Measurements from ENCODE around the gene B4GALT1. TPM values are rescaled to one million over a fixed set of nuclear protein-coding genes. Genes with fewer than 3 reads are reported as not detected.
A peak's percentile ranks its signal among the peaks of the same experiment; 100 is the strongest.
"Not testable (repeated sequence)": the region's sequence is repeated elsewhere in the genome, so short reads cannot be mapped to it uniquely, and the experiment has no call there.

The B4GALT1 gene
- polyA plus RNA-seq, 10 donors: 35.9 to 53.2 (median 45.7) TPM

DNA sequence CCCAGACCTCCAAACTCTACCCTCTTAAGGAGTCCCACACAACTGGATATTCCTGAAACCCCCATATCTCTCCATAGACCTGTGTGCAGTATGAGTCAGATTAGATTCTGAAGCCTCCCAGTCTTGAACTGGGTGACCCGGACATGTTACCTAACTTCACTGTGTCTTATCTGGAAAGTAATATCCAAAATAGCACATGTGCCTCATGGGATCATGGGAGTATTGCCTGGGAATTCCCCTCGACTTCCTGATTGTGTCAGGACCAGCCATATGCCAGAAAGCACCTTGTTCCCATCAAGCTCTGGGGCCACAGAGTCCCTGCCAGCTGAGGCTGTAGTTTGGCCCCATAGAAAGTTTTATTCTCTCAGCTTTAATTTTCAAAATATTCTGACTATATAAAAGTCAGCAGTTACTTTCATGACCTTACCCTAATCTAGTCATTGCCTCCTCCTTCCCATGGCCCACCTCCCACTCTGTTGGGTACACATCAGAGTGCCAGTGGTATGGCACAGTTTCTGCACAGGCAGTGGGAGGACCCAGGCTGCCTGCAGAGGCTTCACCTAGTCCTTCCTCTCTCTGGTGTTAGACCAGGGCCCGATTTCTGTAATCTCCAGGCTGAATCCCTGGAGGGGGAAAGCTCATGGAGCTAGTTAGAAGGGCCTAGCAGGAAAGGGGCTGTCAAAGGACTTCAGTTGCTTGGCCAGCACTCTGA lies 19.5 kb upstream of the B4GALT1 start:
- no peak for DNase-seq

DNA sequence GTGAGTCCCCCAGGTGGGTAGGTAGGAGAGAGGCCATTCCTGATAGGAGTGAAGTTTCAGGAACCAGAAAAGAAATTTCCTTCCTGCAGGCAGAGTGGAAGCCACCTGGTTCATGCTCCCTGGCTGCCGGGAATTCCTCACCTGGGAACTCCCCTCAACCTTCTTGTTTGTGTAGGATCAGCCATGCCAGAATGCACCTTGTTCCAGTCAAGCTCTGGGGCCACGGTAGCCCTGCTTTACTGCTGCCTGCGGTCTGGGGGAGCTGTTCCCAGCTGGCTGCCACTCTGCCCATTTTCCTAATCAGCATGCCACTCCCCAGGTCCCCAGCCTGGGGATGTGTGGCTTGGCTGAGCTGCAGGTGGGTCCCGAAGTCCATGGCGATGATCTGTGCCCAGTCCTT lies 18.7 kb upstream of the B4GALT1 start:
- DNase-seq: no peak

DNA sequence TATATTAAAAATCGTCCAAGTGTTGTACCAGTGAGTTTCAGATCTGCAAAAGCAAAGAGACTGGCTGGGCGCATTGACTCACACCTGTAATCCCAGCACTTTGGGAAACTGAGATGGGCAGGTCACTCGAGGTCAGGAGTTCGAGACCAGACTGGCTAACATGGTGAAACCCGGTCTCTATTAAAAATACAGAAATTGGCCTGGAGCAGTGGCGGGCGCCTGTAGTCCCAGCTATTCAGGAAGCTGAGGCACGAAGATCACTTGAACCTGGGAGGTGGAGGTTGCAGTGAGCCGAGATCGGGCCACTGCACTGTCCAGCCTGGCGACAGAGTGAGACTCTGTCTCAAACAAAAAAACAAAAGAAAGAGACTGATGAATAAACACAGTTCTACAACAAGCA lies 18.3 kb upstream of the B4GALT1 start:
- DNase-seq: no peak

DNA sequence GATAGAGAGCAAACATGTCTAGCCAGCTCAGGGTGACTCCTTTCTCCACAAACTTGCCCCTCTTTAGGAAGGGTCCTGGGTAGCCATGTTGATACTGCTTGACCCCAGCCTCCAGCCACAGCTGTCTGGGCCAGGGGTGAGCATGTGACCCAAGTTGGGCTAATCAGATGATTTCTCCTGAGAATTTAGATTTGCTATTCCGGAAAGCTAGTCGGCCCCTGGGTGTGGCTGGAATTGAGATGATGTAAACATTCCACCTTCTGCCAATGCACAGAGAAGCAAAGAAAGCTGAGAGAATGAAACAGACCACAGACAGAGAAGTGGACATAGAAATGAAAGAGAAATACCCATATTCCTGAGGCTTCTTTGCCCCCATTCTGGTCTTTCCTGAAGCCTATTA lies 17.8 kb upstream of the B4GALT1 start:
- DNase-seq: peak in 2 of 3 donors; percentile 61 to 74

DNA sequence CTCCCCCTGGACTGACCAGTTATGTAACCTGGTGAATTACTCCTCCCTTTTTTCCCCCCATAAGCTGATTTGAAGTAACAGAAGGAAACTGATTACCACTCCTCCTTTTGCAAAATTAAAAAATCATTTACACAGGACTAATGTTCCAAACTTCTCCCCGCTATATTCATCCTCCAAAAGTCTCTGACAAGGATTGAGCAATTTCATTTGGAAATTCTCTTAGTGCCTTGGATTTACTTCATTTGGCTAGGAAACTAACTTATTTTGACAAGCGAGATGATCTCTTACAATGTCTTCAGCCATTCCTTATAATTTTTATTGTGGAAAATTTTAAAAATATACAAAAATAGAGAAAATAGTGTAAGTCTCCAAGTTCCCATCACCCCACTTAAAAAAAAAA lies 15.4 kb upstream of the B4GALT1 start:
- DNase-seq: no peak

DNA sequence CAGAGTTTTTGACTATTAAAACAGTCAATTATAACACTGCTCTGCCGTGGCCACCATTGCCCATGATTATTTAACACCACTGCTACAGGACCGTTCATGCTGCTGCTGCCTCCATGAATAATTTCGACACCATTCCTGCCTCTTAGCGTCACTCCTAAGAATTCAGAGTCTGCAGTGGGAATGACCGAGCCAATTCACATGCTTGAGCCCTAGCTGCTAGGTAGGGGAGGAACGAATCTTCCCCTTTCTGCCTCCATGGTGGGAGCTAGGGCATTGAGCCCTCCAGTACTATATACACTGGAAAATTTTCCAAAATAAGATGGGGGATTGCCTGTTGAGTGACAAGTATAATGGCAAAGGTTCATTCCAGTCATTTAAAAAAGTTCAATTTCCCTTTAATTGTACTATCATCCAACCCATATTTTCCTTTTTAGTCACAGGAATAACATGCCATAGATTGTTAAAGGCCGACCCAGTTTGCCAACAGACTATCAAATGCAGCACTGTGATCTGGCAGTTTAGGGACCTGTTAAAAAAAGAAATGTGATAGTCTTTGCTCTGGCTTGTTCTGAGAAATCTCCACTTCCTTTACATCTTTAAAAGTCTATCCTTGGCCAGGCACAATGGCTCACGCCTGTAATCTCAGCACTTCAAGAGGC lies 13.5 kb upstream of the B4GALT1 start:
- no peak for DNase-seq

DNA sequence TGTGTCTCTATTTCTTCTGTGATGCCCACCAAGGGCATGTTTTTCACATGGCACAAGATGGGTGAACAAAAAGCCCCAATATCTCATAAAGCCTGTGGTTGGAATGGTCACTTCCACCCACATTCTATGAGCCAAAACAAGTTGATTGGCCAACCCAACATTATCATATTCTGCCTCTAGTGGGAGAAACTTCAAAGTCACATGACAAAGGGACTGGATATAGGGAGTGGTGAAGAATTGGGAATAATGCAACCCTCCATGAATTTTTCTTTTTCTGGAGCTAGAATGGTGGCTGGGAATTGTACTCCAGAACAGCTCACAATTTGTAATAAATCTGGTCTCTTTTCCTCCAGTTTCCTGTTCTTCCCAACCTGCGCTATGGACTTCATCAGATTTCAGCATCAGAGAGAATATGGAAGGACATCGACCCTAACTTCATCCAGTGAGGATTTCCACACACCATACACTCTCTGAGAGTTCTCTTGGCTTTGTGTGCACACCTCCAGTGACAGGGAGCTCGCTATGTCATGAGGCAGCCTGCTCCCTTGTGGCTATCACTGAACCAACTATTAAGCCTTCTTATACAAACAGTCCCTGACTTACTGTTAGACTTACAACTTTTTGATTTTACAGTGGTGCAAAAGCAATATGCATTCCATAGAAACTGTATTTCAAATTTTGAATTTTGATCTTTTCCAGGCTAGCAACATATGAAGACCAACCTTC lies 12.0 kb upstream of the B4GALT1 start:
- DNase-seq: no peak

DNA sequence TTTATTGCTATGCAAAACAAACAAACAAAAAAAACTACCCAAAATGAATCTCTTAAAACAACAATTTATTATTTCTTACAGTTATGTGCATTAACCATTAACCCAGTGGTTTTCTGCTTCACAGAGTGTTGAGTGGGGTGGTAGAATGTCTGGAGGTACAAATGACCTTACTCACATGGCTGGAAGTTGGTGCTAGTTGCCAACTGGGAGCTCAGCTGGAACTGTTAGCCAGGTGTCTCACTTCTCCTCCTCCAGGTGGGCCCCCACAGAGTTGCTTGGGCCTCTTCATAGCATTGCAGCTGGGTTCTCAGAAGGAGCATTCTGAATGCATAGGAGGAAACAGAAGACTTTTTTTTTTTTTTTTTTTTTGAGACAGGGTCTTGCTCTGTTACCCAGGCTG lies 10.5 kb upstream of the B4GALT1 start:
- DNase-seq: no peak

DNA sequence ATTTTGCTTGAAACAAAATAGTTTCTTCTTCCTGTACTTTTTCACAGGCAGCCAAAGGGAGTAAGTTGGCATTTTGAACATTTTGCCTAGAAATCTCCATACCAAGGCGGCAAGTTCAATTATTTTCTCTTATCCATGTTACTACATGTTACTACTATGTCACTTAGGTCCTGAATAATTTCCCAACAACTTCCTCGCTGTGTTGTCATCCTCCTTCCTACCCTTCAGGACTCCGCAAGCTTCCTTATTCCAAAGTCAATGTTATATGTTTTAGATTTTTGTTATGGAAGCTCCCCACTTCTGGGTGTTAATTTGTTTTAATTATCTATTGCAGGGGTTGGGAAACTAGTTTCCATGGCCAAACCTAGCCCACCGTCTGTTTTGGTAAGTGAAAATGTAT lies 9.9 kb upstream of the B4GALT1 start:
- DNase-seq: no peak

DNA sequence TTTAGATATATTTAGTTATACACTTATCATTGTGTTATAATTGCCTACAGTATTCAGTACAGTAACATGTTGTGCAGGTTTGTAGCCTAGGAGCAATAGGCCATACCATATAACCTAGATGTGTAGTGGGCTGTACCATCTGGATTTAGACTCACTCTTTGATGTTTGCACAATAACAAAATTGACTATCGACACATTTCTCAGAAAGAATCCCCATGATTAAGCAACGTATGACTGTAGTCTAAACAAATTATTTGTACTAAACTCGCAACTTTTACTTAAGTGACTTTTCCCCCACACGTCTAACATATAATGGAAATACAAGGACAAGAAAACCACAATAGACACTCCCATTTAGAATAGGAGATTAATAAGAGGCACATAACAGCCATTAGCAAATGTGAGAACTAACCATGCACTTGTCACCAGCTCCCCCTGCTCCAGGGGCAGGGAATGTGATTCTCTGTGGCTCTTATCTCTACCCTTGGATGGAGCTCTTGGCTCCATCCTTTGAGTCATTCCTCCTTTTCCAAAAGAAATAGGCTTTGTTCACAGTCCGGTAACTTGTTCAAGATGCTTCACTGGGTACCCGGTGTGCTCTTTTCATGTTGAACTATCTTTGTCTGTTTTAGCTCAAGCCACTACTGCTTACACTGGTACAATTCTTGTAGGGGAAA lies 8.7 kb upstream of the B4GALT1 start:
- no peak for DNase-seq

DNA sequence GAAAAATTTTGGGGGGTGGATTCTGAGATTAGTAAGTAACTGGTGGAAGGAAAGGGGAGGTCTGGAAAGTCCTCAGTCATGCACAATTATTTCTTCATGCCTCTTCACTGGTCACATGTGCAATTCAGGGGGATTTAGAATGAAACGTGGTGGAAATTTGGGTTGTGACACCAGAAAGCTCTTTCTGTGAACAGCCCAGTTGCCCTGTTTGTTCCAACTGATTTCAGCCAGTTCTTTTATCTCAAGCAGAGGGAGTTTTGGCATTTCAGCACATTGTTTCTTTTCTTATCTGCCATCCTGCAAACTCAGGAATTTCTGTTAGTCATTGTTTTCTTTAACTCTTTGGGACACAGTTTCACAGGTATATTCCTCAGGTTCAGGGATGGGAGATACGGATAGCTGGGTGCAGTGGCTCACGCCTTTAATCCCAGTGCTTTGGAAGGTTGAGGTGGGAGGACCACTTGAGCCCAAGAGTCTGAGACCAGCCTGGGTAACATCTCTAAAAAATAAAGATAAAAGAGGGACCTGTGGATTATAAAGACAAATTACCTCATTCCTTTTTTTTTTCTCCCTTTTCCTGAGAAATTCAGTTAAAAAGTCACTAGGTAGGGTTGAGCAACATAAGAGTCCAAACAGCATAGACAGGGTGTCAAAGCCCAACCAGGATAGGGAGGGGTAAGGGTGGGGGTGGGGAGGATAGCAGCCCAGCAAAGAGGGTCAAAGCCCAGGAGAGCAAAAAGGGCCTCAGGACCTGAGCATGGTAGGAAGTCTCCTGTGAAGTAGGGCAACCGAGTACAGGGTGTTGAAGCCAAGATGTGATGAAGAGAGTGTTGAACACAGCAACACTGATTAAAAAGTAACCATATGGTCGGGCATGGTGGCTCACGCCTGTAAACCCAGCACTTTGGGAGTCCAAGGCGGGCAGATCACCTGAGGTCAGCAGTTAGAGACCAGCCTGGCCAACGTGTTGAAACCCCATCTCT lies 5.4 kb upstream of the B4GALT1 start:
- no peak for DNase-seq

DNA sequence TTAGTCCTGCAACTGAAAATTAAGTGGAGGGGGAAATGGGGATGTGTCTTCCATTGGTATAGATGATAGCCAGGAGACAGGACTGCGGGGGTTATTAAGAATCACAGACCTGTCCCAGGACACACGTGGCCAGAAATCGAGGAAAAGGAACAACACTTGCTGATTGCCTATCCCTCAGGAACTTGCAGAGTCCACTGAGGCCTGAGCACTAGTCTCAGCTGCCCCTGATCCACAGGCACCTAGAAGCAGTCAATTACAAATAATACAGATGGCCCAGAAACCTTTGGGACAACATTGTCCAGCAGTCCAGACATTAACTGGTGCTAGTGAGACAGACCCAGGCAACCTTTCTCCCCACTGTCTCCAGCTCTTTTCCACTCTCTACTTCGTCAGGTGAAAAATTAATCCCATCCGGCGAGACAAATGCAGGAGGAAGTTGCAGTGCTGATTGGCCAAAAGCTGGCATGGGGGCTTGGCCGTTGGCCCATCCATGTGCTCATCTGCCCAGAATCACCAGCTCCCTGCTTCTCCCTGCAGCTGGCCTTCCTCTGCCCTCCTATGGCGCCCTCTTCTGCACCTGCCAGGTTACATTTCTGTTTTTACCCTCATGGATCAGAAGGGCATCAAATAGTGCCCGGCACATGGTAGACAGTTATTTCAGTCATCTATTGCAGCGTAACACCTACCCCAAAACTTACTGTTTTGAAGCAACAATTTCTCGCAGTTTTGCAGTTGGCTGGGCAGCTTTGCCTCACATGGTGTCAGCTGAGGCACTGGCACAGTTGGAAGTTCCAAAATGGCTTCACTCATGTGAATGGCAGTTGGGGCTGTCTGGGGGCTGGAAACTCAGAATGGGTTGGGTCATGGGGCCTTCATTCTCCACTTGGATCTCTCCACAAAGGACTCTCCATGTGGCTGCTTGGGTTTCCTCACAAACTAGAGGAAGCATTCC lies 3.6 kb upstream of the B4GALT1 start:
- DNase-seq: peak in 1 of 3 donors; percentile 50

DNA sequence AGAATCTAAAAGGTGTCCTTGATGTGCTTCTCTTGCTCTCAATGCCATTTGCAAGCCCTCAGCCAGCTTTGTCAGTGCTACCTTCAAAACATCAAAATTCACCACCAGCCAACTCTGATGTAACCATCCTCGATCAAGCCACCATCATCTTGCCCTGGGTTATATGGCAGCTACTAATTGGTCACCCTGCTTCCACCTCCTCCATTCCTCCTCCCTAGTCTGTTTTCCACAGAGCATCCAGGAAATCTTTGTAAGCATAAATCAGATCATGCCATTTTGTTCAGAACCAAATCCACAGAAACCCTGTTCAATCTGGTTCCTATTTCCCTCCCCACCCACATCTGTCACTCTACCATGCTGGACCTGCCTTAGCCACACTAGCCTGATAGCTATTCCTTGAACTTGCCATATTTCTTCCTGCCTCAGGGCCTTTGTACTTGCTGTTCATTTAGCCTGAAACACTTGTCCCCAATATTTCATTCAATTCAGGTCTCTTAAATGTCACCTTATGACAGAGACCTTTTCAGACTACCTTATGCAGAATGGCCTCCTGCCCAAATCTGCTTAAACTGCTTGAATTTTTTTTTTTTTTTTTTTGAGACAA lies 1.9 kb upstream of the B4GALT1 start:
- DNase-seq: no peak

DNA sequence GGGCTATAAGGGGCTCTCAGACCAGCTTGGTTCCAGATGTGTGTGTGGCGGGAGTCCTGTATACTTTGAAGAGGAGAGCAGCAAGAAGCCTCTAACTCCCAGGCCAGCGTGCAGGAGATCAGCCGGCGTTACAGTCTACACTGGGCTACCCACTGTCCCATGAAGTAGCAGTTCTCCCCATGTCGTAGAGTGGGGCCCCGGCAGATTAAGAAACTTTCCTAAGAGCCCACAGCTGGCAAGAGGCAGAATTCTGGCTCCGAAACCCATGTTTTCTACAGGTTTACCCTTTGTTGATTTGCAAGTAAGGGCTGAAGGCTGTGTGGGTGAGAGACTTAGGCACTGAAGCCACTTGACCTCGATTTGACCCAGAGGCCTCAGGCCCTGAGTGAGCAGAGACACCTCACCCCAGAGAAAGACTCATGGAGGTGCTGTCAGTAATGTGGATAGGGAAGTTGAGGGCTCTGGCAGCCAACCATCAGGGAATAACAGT lies 881 bp upstream of the B4GALT1 start:
- peak in 1 of 3 donors; percentile 48 for DNase-seq

DNA sequence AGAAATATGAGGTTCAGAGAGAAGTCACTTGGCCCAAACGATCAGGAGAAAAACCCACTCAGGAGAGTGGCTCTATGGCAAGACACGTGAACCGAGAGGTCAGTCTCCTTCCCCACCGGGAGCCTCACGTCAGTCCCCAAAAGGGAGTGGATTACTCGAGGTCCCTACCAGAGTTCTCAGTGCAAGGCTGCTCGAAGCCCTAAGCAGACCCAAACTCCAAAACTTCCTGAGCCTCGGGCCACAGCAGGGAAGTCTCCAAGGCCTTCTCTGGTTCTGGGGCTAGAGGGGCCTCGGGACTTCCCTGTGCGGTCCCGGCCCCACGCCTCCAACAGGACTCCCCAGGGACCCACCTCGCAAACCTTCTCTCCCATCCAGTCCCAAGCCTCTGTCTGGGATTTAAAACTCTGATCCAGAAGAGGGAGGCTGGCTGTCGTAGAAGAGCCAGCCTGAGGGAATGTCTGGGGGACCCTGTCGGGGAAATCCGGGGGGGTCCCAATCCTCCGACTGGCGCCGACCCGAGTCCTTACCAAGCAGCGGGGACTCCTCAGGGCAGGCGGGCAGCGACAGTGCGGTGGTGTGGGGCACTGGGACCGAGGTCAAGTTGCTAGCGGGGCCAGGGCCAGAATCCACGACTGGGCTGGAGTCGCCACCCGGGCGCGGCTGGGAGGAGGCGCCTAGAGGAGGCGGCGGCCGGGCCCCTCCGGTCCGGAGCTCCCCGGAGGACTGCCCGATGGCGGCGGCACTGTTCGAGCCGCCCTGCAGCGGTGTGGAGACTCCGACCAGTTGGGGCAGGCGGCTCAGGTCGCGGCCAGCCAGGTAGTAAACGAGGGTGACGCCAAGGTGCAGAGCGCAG lies 679 bp downstream of the B4GALT1 start:
- no peak for DNase-seq

DNA sequence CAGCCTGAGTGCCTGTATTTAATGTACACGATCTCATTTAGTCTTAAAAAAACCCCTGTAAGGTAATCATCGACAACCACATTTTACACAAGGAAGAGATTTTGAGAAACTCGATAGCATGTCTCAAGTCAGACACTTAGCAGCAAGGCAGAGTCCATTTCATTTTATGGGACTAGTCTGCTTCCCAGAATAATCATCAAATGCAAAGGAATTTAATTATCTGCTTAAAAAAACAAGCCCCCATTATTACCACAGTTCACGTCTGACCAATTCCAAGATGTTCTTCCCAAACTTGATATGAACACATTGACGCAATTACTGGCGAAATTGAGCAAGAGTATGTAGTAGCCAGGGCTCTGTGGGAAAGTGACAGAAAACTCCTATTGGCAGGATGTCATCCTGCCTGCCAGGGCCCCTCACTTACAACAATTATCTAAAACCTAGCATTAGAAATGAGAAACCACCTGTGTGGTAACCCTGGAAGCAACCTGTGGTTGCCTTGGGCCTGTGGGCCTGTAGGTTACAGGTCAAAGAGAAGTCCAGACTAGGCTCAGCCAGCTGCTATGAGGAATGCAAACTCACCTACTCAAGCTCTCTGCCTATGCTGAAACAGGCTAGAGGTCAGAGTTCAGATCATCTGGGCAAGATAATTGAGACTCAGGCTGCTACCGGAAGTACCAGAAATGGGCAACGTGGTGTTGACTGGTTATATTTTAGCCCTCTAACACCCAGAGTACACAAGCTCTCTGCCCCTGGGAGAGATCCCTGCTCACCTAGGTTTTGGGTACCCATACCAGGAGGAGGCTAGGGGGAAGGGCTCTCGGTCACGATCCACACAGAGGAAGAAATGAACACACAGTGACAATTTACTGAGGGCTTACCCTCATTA lies 1.6 kb downstream of the B4GALT1 start:
- peak in 1 of 3 donors; percentile 70 for DNase-seq

DNA sequence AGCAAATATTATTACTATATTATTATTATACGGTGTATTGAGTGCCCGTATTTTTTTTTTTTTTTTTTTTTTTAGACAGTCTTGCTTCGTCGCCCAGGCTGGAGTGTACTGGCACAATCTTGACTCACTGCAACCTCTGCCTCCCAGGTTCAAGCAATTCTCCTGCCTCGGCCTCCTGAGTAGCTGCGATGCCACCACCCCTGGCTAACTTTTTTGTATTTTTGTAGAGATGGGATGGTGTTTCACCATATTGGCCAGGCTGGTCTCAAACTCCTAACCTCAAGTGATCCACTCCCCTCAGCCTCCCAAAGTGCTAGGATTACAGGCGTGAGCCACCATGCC lies 2.2 kb downstream of the B4GALT1 start:
- not testable (repeated sequence) for DNase-seq

All from muscle of back (tissue), 11 donors.